ENCODE data around the gene NDUFV1. TPM values are rescaled to one million over a fixed set of nuclear protein-coding genes. Genes with fewer than 3 reads are reported as not detected.

NDUFV1 gene
- polyA plus RNA-seq, 3 donors: 71.6 to 174 (median 72.1) TPM

- peaks cover 31 to 37% of the 10 kb centered on the region in 2 donors for H3K4me1 ChIP-seq (ENCODE audit: control insufficient read depth in 1 of 2, insufficient read depth in 2 of 2, low read length in 2 of 2)
- H3K9ac ChIP-seq (ENCODE audit: insufficient read depth, low read length, poor library complexity, severe bottlenecking): no peak overlapping the region
- DNase-seq: no peak
- peaks cover 0 to 1% of the 10 kb centered on the region in 2 donors for H3K27me3 ChIP-seq (ENCODE audit: control insufficient read depth in 2 of 2, insufficient read depth in 2 of 2, low read length in 2 of 2)
- Mint-ChIP-seq H3K27ac (peak overlapping the region in 1 of 7 donors; percentile 35), H3K4me1 (peaks cover 30% of the 10 kb centered on the region), H3K27me3 (ENCODE audit: low read depth in 3 of 3) (peaks cover 2 to 4% (median 3%) of the 10 kb centered on the region in 3 donors), H3K4me3 (no peak overlapping the region), H3K36me3 (peaks cover 41 to 43% of the 10 kb centered on the region in 2 donors), H3K9me3 (no peaks in the 10 kb centered on the region)
- H3K4me2 ChIP-seq (replicated peaks; ENCODE audit: extremely low read depth, low read length, poor library complexity, severe bottlenecking): no peak overlapping the region
- H4K20me1 ChIP-seq (ENCODE audit: insufficient read depth, low read length): no peaks in the 10 kb centered on the region
- H3K36me3 ChIP-seq (replicated peaks in 1 of 2; ENCODE audit: control insufficient read depth in 1 of 2, insufficient read depth in 2 of 2, low read length in 2 of 2): peaks cover 41 to 44% of the 10 kb centered on the region in 2 donors
- intact Hi-C loops (cut with micrococcal nuclease): no loop called here
- WGBS (ENCODE audit: insufficient coverage): 96% methylated on average over 14 of the region's 15 CpGs
- no peak overlapping the region for H3K27ac ChIP-seq (ENCODE audit: low read depth in 1 of 2, low read length in 2 of 2)
- no peak overlapping the region for H3K4me3 ChIP-seq (replicated peaks in 1 of 3; ENCODE audit: low read depth in 2 of 3, low read length in 3 of 3)
- TF ChIP-seq CTCF (IDR thresholded peaks at IDR 0.05): no peak
- H3K9me3 ChIP-seq (replicated peaks in 1 of 2; ENCODE audit: control insufficient read depth in 1 of 2, insufficient read depth in 1 of 2, low read length in 2 of 2): no peaks in the 10 kb centered on the region
- no peak overlapping the region for H2AFZ ChIP-seq (ENCODE audit: insufficient read depth, low read depth, low read length, poor library complexity, severe bottlenecking)
- H3K79me2 ChIP-seq (ENCODE audit: insufficient read depth, low read length): peaks cover 13% of the 10 kb centered on the region
Observed at GRCh38 chr11:67610302-67610868, 3.6 kb downstream of the NDUFV1 start.

GRCh38 chr11:67611165-67611564 is 4.4 kb downstream of the NDUFV1 start:
- peaks cover 29% of the 10 kb centered on the region for H3K4me1 Mint-ChIP-seq
- H3K4me3 ChIP-seq (replicated peaks in 1 of 3; ENCODE audit: low read depth in 2 of 3, low read length in 3 of 3): no peak overlapping the region
- peaks cover 41 to 44% of the 10 kb centered on the region in 2 donors for H3K36me3 ChIP-seq (replicated peaks in 1 of 2; ENCODE audit: control insufficient read depth in 1 of 2, insufficient read depth in 2 of 2, low read length in 2 of 2)
- no peak for TF ChIP-seq CTCF (IDR thresholded peaks at IDR 0.05)
- H3K9me3 ChIP-seq (replicated peaks in 1 of 2; ENCODE audit: control insufficient read depth in 1 of 2, insufficient read depth in 1 of 2, low read length in 2 of 2): no peaks in the 10 kb centered on the region
- no peak overlapping the region for H3K27ac ChIP-seq (ENCODE audit: low read depth in 1 of 2, low read length in 2 of 2)
- intact Hi-C loops (cut with micrococcal nuclease): no loop called here
- no peak for DNase-seq
- no peak overlapping the region for H3K27ac Mint-ChIP-seq
- peaks cover 41 to 43% of the 10 kb centered on the region in 2 donors for H3K36me3 Mint-ChIP-seq
- H3K4me1 ChIP-seq (ENCODE audit: control insufficient read depth in 1 of 2, insufficient read depth in 2 of 2, low read length in 2 of 2): peaks cover 32 to 40% of the 10 kb centered on the region in 2 donors
- no peak overlapping the region for H3K9ac ChIP-seq (ENCODE audit: insufficient read depth, low read length, poor library complexity, severe bottlenecking)
- H2AFZ ChIP-seq (ENCODE audit: insufficient read depth, low read depth, low read length, poor library complexity, severe bottlenecking): no peak overlapping the region
- WGBS (ENCODE audit: insufficient coverage): 93% methylated on average over 9 of the region's 14 CpGs
- H3K27me3 Mint-ChIP-seq (ENCODE audit: low read depth in 3 of 3): peaks cover 7 to 10% (median 8%) of the 10 kb centered on the region in 3 donors
- H4K20me1 ChIP-seq (ENCODE audit: insufficient read depth, low read length): no peaks in the 10 kb centered on the region
- peaks cover 0 to 8% of the 10 kb centered on the region in 2 donors for H3K27me3 ChIP-seq (ENCODE audit: control insufficient read depth in 2 of 2, insufficient read depth in 2 of 2, low read length in 2 of 2)
- no peak overlapping the region for H3K4me2 ChIP-seq (replicated peaks; ENCODE audit: extremely low read depth, low read length, poor library complexity, severe bottlenecking)
- H3K4me3 Mint-ChIP-seq: no peak overlapping the region
- H3K79me2 ChIP-seq (ENCODE audit: insufficient read depth, low read length): peaks cover 13% of the 10 kb centered on the region
- no peaks in the 10 kb centered on the region for H3K9me3 Mint-ChIP-seq
